ENCODE data around the gene PDE3A. TPM values are rescaled to one million over a fixed set of nuclear protein-coding genes. Genes with fewer than 3 reads are reported as not detected.

PDE3A gene
- total RNA-seq = 17.8 and 22.2 TPM in 2 replicates

GRCh38 chr12:20368114-20368650 is at the start of gene PDE3A:
PDE3A (plus strand) TSS chr12:20368537; CDS start chr12:20369285, 748 bp downstream.

GRCh38 chr12:20695232-20695631 is 326.9 kb downstream of the PDE3A start, which contains the start of gene SLCO1C1:
SLCO1C1 (plus strand) TSS chr12:20695332; CDS start chr12:20699577, 4,245 bp downstream.

